ENCODE measurements around the gene HSF4.

GRCh38 chr16:67128887-67129286 is 35.7 kb upstream of the HSF4 start:
- TF ChIP-seq CTCF (conservative IDR thresholded peaks at IDR 0.05 in 1 of 2, IDR thresholded peaks at IDR 0.05 in 1 of 2; ENCODE audit: extremely low read depth in 1 of 2, insufficient read depth in 1 of 2, low read depth in 1 of 2, low read length in 2 of 2) (no peak), EZH2 (IDR thresholded peaks at IDR 0.05; ENCODE audit: borderline replicate concordance, low read length) (no peak)
